NCI-H2107 treated with DMSO at 0.1 percent for 48 hours (cell line): ENCODE measurements around the gene RPL39.
"Not testable (repeated sequence)": the region's sequence is repeated elsewhere in the genome, so short reads cannot be mapped to it uniquely, and the experiment has no call there.

Source experiments
- DNase-seq: peaks from one replicate; lab custom pipeline; 2025; ENCODE audit not compliant: unreplicated experiment; lab: John Stamatoyannopoulos, UW

The RPL39 gene

GRCh38 chrX:119791437-119792231 is at the start of gene RPL39:
Gene RPL39 (minus strand): TSS chrX:119791630. CDS start chrX:119791576, 54 bp downstream.
- peak; percentile 85 for DNase-seq

- DNase-seq = no peak
Measured at GRCh38 chrX:119833905-119834304, 42.5 kb upstream of the RPL39 start.

- no peak for DNase-seq
Measured at GRCh38 chrX:119828446-119828845, 37.0 kb upstream of the RPL39 start.

- no peak for DNase-seq
Measured at GRCh38 chrX:119826399-119826959, 35.0 kb upstream of the RPL39 start.

GRCh38 chrX:119824221-119824620 is 32.8 kb upstream of the RPL39 start:
- DNase-seq = not testable (repeated sequence)

- not testable (repeated sequence) for DNase-seq
Measured at GRCh38 chrX:119821703-119822102, 30.3 kb upstream of the RPL39 start.

GRCh38 chrX:119817130-119817690 is 25.8 kb upstream of the RPL39 start:
- no peak for DNase-seq

- no peak for DNase-seq
Measured at GRCh38 chrX:119816300-119816699, 24.9 kb upstream of the RPL39 start.

- no peak for DNase-seq
Measured at GRCh38 chrX:119809185-119809666, 17.8 kb upstream of the RPL39 start.

- not testable (repeated sequence) for DNase-seq
Measured at GRCh38 chrX:119808461-119808860, 17.0 kb upstream of the RPL39 start.

GRCh38 chrX:119802546-119802945 is 11.1 kb upstream of the RPL39 start:
- no peak for DNase-seq

- no peak for DNase-seq
Measured at GRCh38 chrX:119801253-119802221, 10.1 kb upstream of the RPL39 start.

- peak; percentile 37 for DNase-seq
Measured at GRCh38 chrX:119790977-119791436, 423 bp downstream of the RPL39 start.

- no peak for DNase-seq
Measured at GRCh38 chrX:119784747-119785446, 6.5 kb downstream of the RPL39 start.

GRCh38 chrX:119783026-119783425 is 8.4 kb downstream of the RPL39 start:
- DNase-seq = no peak

- DNase-seq = no peak
Measured at GRCh38 chrX:119778829-119779228, 12.6 kb downstream of the RPL39 start.

- DNase-seq = no peak
Measured at GRCh38 chrX:119775517-119776238, 15.8 kb downstream of the RPL39 start.

- not testable (repeated sequence) for DNase-seq
Measured at GRCh38 chrX:119769388-119769787, 22.0 kb downstream of the RPL39 start.

GRCh38 chrX:119768436-119768835 is 23.0 kb downstream of the RPL39 start:
- not testable (repeated sequence) for DNase-seq
